CD4-positive, alpha-beta T cell treated with Interleukin-6 at 100 ng/mL for 8 hours (primary cell): Measurements from ENCODE around the gene LRIG3.

Source experiments
- DNase-seq: peaks from one replicate; pipeline ENCODE4 v3.0.0-alpha.2; 2020; ENCODE audit warnings: mixed read lengths, low spot score

The LRIG3 gene

GRCh38 chr12:58932806-58933681 is 12.7 kb upstream of the LRIG3 start:
- no peak for DNase-seq

- DNase-seq, result no peak
These were observed 11.2 kb upstream of the LRIG3 start for GRCh38 chr12:58931518-58931917.

- no peak for DNase-seq
These were observed 10.5 kb upstream of the LRIG3 start for GRCh38 chr12:58930770-58931324.

- no peak for DNase-seq
These were observed 6.8 kb upstream of the LRIG3 start for GRCh38 chr12:58927120-58927519.

- no peak for DNase-seq
These were observed 6.3 kb upstream of the LRIG3 start for GRCh38 chr12:58926586-58926985.

- DNase-seq, result no peak
These were observed 5.4 kb upstream of the LRIG3 start for GRCh38 chr12:58925751-58926150.

GRCh38 chr12:58925111-58925611 is 4.9 kb upstream of the LRIG3 start:
- DNase-seq, result no peak

GRCh38 chr12:58924652-58925051 is 4.3 kb upstream of the LRIG3 start:
- DNase-seq, result no peak

- DNase-seq, result no peak
These were observed 3.5 kb upstream of the LRIG3 start for GRCh38 chr12:58923781-58924180.

- DNase-seq, result no peak
These were observed 2.5 kb upstream of the LRIG3 start for GRCh38 chr12:58922849-58923248.

- DNase-seq, result no peak
These were observed 907 bp upstream of the LRIG3 start for GRCh38 chr12:58920961-58921861.

GRCh38 chr12:58919231-58920101 is 838 bp downstream of the LRIG3 start:
- DNase-seq, result no peak

GRCh38 chr12:58918469-58918844 is 1.8 kb downstream of the LRIG3 start:
- no peak for DNase-seq

GRCh38 chr12:58917699-58918468 is 2.4 kb downstream of the LRIG3 start:
- no peak for DNase-seq

- DNase-seq, result no peak
These were observed 3.3 kb downstream of the LRIG3 start for GRCh38 chr12:58916921-58917511.

- DNase-seq, result no peak
These were observed 4.1 kb downstream of the LRIG3 start for GRCh38 chr12:58916161-58916621.

GRCh38 chr12:58915634-58916033 is 4.7 kb downstream of the LRIG3 start:
- no peak for DNase-seq

GRCh38 chr12:58915037-58915436 is 5.3 kb downstream of the LRIG3 start:
- DNase-seq, result no peak

- DNase-seq, result no peak
These were observed 5.8 kb downstream of the LRIG3 start for GRCh38 chr12:58914457-58914856.

- no peak for DNase-seq
These were observed 12.9 kb downstream of the LRIG3 start for GRCh38 chr12:58907391-58907790.
